Suprapubic skin (tissue), 4 donors: ENCODE measurements around the gene NOP10. TPM values are rescaled to one million over a fixed set of nuclear protein-coding genes. Genes with fewer than 3 reads are reported as not detected.

Source experiments
- DNase-seq, 2 donors: peaks; one replicate each; pipeline ENCODE4 v3.0.0-alpha.2; 2019; ENCODE audit warnings: low spot score in 2 of 2
- H3K27ac ChIP-seq: fragments of 200-600 bp; sonication (generic); one replicate; pipeline ENCODE4 v1.5.1; 2019
- H3K27me3 ChIP-seq: fragments of 200-600 bp; sonication (generic); one replicate; pipeline ENCODE4 v1.5.1; 2019
- H3K36me3 ChIP-seq: fragments of 200-600 bp; sonication (generic); one replicate; pipeline ENCODE4 v1.5.1; 2019
- H3K4me1 ChIP-seq: fragments of 200-600 bp; sonication (generic); one replicate; pipeline ENCODE4 v1.5.1; 2019
- H3K4me3 ChIP-seq: fragments of 200-600 bp; sonication (generic); one replicate; pipeline ENCODE4 v1.5.1; 2019; ENCODE audit warnings: mild to moderate bottlenecking
- H3K9me3 ChIP-seq: fragments of 200-600 bp; sonication (generic); one replicate; pipeline ENCODE4 v1.5.1; 2019
- EP300 ChIP-seq: sonication (generic); formaldehyde crosslinking; IDR thresholded peaks from one replicate; pipeline ENCODE4 v1.6.1; 2017; ENCODE audit warnings: antibody characterized with exemption
- POLR2A ChIP-seq, 2 donors: fragments of 450-650 bp; IDR thresholded peaks; one replicate each; pipeline ENCODE4 v1.6.1; 2017; ENCODE audit warnings: antibody characterized with exemption in 2 of 2, mild to moderate bottlenecking in 2 of 2, moderate library complexity in 2 of 2
- POLR2AphosphoS5 ChIP-seq, 3 donors: sonication (generic); formaldehyde crosslinking; IDR thresholded peaks; one replicate each; pipeline ENCODE4 v1.6.1; 2017; ENCODE audit warnings: antibody characterized with exemption in 3 of 3
- WGBS: methylation state at CpG from one replicate; pipeline ENCODE4 v1.1.5; 2018; 5-methylcytosine and 5-hydroxymethylcytosine counted together
- total RNA-seq, 4 donors: library from RNA; depleted of rRNA; stranded (reverse); fragments of >200 nt; gene quantifications; one replicate each; pipeline ENCODE4 v1.1.0, GENCODE V29; 2016
- TF ChIP-seq, protein P1 (sequence below), 2 donors: fragments of 200-600 bp in 1 of 2; fragments of 450-650 bp in 1 of 2; sonication (generic) in 1 of 2; IDR thresholded peaks; one replicate each; pipeline ENCODE4 v1.5.1; 2016 to 2019; ENCODE audit warnings: antibody characterized with exemption in 2 of 2, mild to moderate bottlenecking in 1 of 2, moderate library complexity in 1 of 2

NOP10 gene
- total RNA-seq, 4 donors from 2014 or later = 88.9 to 196 (median 133) TPM

- DNase-seq = no peak
- Histone ChIP-seq H3K27me3 (no peaks in the 10 kb centered on the region), H3K36me3 (no peaks in the 10 kb centered on the region), H3K27ac (no peak overlapping the region), H3K9me3 (no peaks in the 10 kb centered on the region), H3K4me3 (no peak overlapping the region), H3K4me1 (peaks cover 6% of the 10 kb centered on the region)
- TF ChIP-seq POLR2A (IDR thresholded peaks at IDR 0.05) (no peak), EP300 (no peak), POLR2AphosphoS5 (IDR thresholded peaks at IDR 0.05) (no peak)
- TF ChIP-seq, protein P1, sequence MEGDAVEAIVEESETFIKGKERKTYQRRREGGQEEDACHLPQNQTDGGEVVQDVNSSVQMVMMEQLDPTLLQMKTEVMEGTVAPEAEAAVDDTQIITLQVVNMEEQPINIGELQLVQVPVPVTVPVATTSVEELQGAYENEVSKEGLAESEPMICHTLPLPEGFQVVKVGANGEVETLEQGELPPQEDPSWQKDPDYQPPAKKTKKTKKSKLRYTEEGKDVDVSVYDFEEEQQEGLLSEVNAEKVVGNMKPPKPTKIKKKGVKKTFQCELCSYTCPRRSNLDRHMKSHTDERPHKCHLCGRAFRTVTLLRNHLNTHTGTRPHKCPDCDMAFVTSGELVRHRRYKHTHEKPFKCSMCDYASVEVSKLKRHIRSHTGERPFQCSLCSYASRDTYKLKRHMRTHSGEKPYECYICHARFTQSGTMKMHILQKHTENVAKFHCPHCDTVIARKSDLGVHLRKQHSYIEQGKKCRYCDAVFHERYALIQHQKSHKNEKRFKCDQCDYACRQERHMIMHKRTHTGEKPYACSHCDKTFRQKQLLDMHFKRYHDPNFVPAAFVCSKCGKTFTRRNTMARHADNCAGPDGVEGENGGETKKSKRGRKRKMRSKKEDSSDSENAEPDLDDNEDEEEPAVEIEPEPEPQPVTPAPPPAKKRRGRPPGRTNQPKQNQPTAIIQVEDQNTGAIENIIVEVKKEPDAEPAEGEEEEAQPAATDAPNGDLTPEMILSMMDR (IDR thresholded peaks at IDR 0.05) = no peak
- WGBS = 88% methylated on average over 1 of the region's 1 CpG
Measured at GRCh38 chr15:34311563-34311962, 31.4 kb downstream of the NOP10 start.

- H3K9me3 ChIP-seq = no peaks in the 10 kb centered on the region
- TF ChIP-seq, protein P1 (IDR thresholded peaks at IDR 0.05) = no peak
- TF ChIP-seq EP300 (no peak), POLR2A (IDR thresholded peaks at IDR 0.05) (no peak), POLR2AphosphoS5 (IDR thresholded peaks at IDR 0.05) (no peak)
- no peaks in the 10 kb centered on the region for H3K4me1 ChIP-seq
- no peak overlapping the region for H3K27ac ChIP-seq
- no peak for DNase-seq
- no peaks in the 10 kb centered on the region for H3K36me3 ChIP-seq
- no peaks in the 10 kb centered on the region for H3K27me3 ChIP-seq
- H3K4me3 ChIP-seq = no peak overlapping the region
Measured at GRCh38 chr15:34304613-34305012, 38.3 kb downstream of the NOP10 start.

- DNase-seq = no peak
- H3K27ac ChIP-seq = no peak overlapping the region
- no peak overlapping the region for H3K4me3 ChIP-seq
- no peaks in the 10 kb centered on the region for H3K27me3 ChIP-seq
- H3K9me3 ChIP-seq = no peaks in the 10 kb centered on the region
- H3K36me3 ChIP-seq = no peaks in the 10 kb centered on the region
- TF ChIP-seq, protein P1 (IDR thresholded peaks at IDR 0.05) = no peak
- TF ChIP-seq POLR2AphosphoS5 (IDR thresholded peaks at IDR 0.05) (no peak), EP300 (no peak), POLR2A (IDR thresholded peaks at IDR 0.05) (no peak)
- WGBS = 100% methylated on average over 3 of the region's 3 CpGs
- peaks cover 3% of the 10 kb centered on the region for H3K4me1 ChIP-seq
Measured at GRCh38 chr15:34301058-34301457, 41.9 kb downstream of the NOP10 start.

DNA sequence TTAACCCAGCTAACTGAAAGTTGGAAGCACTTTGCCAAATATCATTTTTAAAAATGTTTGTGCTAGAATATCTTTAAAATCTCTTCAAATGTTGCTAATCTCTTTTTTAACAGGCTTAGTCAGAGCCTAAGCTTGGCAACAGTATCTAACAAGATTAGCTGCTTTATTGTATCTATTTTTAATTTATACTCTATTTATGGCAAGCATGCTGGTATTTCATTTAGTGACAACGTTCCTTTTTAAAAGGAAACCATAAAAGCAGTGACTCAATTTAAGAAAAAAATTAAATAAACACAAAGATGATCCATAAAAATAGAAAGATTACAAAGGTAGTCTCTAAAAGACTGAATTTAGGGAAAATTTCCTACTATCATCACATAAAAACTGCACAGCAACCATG is 45.9 kb downstream of the NOP10 start:
- WGBS = 7% methylated on average over 1 of the region's 1 CpG
- H3K9me3 ChIP-seq = no peaks in the 10 kb centered on the region
- no peak overlapping the region for H3K4me3 ChIP-seq
- DNase-seq = no peak
- TF ChIP-seq POLR2A (IDR thresholded peaks at IDR 0.05) (no peak), POLR2AphosphoS5 (IDR thresholded peaks at IDR 0.05) (no peak), EP300 (no peak)
- TF ChIP-seq, protein P1 (IDR thresholded peaks at IDR 0.05) = no peak
- H3K27me3 ChIP-seq = no peaks in the 10 kb centered on the region
- peaks cover 3% of the 10 kb centered on the region for H3K4me1 ChIP-seq
- no peak overlapping the region for H3K27ac ChIP-seq
- no peaks in the 10 kb centered on the region for H3K36me3 ChIP-seq

- Histone ChIP-seq H3K27me3 (no peaks in the 10 kb centered on the region), H3K9me3 (no peaks in the 10 kb centered on the region), H3K27ac (no peak overlapping the region), H3K4me1 (peaks cover 3% of the 10 kb centered on the region), H3K36me3 (no peaks in the 10 kb centered on the region), H3K4me3 (no peak overlapping the region)
- TF ChIP-seq EP300 = no peak
- no peak for TF ChIP-seq POLR2AphosphoS5 (IDR thresholded peaks at IDR 0.05)
- TF ChIP-seq POLR2A (IDR thresholded peaks at IDR 0.05) = no peak
- TF ChIP-seq, protein P1 (IDR thresholded peaks at IDR 0.05) = no peak
- no peak for DNase-seq
- WGBS = 97% methylated on average over 8 of the region's 9 CpGs
Measured at GRCh38 chr15:34292621-34293020, 50.3 kb downstream of the NOP10 start.

Other genes with a start within 250 kb of the NOP10 start
- 10 to 100 TPM; 25.8 to 44.8 (median 31.9) TPM for gene EMC7, start 241.3 kb downstream of the NOP10 start, total RNA-seq
- 1 to 10 TPM in 3 of 4 donors, under 1 TPM in 1; 0.83 to 2.3 (median 1.4) TPM for gene PGBD4, start 241.1 kb downstream of the NOP10 start, total RNA-seq
- 100 to 1,000 TPM in 1 of 4 donors, 10 to 100 TPM in 3; 42.6 to 109 (median 47.8) TPM for gene KATNBL1, start 133.0 kb downstream of the NOP10 start, total RNA-seq
- 100 to 1,000 TPM; 101 to 155 (median 120) TPM for gene EMC4, start 118.1 kb downstream of the NOP10 start, total RNA-seq
- 10 to 100 TPM; 18.3 to 78.9 (median 35.9) TPM for gene SLC12A6, start 5.4 kb downstream of the NOP10 start, total RNA-seq
- under 1 TPM in 1 of 4 donors, not detected in 3; 0.10 TPM for gene NUTM1, start 179 bp upstream of the NOP10 start, total RNA-seq
- gene LPCAT4, start 24.1 kb upstream of the NOP10 start, total RNA-seq = 100 to 1,000 TPM in 1 of 4 donors, 10 to 100 TPM in 3; 23.6 to 105 (median 35.9) TPM
- gene GOLGA8A, start 94.7 kb upstream of the NOP10 start, total RNA-seq = 100 to 1,000 TPM in 1 of 4 donors, 10 to 100 TPM in 3; 19.5 to 155 (median 55.4) TPM
- 100 to 1,000 TPM in 1 of 4 donors, 10 to 100 TPM in 3; 83.2 to 336 (median 98.0) TPM for gene GOLGA8B, start 240.5 kb upstream of the NOP10 start, total RNA-seq